Measurements from ENCODE around the gene NRAS.

Gene NRAS

DNA sequence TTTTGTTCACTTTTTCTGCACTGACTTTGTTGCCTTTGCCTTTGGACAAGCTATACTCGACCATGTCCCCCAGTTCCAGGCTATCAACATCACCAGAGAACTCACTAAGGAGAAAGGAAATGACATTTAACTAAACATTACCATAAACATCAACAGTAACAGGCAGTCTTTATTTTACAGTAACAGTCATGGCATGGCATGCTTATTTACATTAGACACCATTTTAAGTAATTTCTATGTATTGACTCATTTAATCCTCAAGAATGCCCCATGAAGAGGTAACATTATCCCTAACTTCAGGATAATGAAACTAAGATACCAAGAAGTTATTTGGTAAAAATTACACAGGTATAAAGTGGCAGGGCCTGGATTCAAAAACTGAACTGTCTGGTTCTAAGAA is 8.7 kb upstream of the NRAS start:
- peak; percentile 25 for DNase-seq

DNA sequence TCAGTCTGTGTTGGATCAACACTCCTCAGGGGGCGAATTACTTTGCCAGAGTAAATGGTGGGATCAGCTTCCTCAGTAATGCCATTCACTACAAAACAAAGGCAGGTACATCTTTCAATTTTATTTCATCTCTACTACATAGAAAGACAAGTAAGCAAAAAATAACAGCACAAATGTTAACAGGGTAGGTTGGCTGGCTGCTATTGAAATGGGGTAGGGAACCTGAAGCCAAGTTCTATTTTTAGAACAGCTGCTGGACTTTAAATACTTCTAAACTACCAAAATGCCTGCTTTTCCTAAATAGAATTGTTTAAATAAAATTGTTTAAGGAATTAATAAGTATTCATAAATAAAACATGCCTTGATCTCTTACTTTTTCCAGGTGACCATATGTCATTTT is 7.3 kb upstream of the NRAS start:
- no peak for DNase-seq

DNA sequence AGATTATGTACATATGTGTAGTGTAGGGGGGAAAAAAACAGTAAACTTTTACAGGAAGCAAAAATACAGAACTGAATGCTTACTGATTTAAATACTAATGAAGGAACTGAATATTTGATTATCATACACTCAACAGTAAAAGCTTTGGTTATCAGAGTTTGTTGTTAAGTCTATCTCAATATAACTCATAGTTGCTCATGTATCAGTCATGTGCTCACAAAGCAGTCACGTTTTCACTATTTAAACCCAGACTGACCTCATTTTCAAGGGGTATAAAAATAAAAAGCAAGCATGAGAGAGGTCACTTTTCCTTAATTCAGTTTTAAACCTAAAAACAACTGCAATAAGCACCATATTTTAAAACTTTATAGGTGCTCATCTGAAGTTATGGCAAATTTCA is 6.9 kb upstream of the NRAS start:
- no peak for DNase-seq

DNA sequence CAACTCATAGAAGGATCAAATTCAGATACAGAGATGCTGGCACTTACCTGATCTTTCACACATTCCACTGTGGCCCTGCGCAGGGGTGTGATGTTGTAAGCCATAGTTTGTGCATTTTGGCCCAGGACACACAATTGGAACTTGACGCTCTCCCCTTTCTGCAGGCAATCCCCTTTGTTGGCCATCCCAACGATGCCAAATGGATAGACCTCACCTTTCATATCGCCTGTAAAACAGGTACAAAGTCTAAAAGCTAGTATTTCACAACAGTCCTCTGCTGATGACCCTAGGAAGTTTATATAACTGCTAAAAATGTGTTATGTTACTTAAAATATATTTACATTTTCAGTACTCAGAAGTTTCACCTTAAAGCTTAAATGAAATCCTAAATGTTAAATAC is 3.9 kb upstream of the NRAS start:
- no peak for DNase-seq

DNA sequence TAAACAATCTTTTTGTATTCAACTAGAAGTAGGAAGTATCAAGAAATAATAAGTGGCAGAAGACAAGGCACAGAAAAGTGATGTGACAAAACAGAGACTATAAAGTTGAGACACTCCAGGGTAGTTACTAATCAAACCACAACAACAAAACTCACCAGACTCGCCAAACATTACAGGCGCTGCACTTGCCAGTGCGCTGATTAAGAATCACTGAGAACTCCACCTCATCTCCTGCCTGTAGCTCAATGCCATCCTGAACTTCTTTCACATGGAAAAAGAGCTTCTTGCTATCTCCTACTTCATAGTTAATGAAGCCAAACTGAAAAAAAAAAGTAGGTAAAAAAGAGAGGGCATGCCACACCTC is 2.8 kb upstream of the NRAS start:
- DNase-seq = no peak

DNA sequence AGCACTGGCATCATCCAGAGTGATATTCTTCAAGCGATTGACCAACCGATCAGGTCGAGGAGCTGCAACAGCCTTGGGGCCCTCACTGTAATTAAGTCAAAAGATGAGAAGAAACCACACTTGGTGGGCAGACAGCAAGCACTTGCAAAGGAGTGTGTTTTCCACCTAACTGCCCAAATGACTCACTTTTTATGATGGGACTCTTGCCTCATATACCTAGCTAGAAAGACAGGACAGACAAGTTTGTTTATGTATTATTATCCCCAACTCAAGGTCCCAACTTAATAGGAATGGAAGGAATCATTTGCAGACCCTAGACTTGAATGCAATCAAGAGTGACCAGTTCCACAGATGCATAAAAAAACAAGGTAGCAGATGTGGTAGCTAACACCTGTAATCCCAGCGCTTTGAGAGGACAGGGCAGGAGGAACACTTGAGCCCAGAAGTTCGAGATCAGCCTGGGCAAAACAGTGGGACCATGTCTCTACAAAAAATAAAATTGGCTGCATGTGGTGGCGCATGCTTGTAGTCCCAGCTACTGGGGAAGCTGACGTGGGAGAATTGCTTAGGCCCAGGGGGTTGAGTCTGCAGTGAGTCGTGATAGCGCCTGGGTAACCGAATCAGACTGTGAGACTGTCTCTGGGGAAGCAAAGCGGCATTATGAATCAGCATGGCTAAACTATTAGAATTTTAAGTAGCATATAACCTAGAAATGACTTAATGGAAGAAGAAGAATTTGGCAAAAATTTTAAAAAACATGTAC is 2.3 kb upstream of the NRAS start:
- DNase-seq = peak; percentile 58

DNA sequence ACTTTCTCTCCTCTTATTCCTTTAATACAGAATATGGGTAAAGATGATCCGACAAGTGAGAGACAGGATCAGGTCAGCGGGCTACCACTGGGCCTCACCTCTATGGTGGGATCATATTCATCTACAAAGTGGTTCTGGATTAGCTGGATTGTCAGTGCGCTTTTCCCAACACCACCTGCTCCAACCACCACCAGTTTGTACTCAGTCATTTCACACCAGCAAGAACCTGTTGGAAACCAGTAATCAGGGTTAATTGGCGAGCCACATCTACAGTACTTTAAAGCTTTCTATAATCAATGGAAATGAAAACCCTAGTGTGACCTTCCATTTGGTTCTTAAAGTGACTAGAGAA is 643 bp downstream of the NRAS start:
- peak; percentile 18 for DNase-seq

DNA sequence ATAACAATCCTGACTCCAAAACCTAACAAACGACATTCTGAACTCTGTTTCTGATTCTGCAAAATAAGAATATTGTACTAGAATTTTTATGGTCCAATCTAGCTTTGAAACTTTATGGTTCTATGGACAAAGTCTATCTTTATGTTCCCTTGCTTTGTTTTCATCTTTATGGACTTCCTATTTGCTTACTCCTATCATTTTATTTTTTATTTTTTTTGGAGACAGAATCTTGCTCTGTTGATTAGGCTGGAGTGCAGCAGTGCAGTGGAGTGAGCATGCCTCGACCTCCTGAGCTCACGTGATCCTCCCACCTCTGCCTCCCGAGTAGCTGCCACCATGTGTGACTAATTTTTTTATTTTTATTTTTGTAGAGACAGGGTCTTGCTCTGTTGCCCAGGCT is 3.6 kb downstream of the NRAS start:
- no peak for DNase-seq

DNA sequence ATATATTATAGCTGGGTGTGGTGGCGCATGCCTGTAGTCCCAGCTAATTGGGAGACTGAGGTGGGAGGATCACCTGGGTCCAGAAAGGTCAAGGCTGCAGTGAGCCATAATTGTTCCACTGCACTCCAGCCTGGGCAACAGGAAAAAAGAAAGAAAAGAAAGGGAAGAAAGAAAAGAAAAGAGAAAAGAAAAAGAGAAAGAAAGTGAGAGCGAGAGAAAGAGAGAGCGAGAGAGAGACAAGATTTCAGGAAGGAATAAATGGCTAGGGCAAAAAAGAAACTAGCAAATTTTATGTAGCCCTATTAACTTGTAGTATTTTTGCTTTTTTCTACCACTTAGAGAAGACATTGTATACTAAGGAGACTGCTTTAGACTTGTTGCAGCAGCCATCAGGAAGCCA is 6.2 kb downstream of the NRAS start:
- no peak for DNase-seq

DNA sequence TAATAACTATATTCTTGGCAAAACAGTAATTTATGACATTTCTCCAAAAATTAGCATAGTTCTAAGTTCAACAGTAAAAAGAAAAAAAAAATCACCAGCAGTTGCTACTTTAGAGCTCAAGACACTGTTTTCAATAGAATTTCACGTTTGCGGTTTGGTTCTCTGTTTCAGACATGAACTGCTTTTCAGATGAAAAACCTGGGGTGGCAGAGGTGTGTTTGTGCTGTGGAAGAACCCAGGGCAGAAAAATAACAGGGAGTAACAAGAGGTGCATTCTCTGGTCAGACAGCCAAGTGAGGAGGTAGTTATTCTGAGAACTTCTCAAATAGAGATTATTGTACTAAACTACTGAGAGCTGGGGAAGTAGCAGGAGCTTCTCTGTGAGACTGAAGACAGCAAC is 9.0 kb downstream of the NRAS start:
- no peak for DNase-seq

DNA sequence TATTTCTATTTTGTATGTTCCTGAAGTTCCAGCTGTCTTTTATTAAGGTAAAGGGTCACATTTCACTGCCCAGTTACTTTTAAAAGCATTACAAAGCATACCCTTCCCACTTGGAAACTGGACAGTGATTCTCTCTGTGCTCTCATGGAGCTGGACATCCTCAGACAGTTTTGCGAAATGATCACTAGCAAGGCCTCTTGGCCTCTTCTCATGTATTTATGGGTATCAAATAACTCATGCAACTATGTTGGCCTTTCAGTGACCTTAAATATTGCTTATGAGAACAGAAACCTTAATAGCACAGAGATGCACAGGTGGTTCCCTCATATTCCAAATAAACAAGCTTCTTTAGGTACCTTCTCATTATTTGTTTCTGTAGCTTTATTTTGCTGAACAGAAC is 13.3 kb downstream of the NRAS start:
- DNase-seq = no peak

DNA sequence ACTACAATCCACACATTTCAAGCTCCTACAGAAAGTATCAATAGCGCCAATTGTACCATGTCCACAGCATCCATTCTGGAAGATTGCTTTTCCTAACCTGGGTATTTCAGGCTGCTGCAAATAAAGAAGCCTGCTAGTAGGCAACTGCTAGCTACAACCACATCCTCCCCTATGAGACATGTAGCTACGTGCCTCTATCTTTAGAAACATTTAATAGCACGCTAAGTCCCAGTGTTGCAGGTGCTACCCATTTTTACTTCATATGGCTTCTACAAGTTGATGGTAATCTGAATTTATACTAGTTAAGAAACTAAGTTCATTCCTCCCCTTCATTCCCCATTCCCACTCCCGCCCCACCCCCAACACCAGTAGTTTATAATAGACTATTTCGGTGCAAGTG is 13.8 kb downstream of the NRAS start:
- no peak for DNase-seq

DNA sequence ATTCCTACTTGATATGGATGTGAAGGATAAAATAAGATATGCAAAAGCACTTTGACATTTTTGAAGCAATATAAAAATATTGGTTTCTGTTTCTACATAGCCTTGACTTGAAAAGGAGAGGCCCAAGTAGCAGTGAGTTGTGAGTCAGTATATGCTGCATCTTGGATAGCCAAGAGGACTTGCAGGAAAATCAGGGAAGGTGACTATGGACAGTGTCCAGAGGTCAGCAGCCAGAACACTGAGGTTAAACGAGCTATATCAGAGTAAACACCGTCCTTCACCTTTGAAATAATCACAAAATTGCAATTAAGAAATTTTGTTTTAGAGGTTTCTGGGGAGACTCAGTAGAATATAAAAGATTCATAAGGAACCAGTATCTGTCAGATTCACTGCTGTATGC is 14.6 kb downstream of the NRAS start:
- DNase-seq = no peak

DNA sequence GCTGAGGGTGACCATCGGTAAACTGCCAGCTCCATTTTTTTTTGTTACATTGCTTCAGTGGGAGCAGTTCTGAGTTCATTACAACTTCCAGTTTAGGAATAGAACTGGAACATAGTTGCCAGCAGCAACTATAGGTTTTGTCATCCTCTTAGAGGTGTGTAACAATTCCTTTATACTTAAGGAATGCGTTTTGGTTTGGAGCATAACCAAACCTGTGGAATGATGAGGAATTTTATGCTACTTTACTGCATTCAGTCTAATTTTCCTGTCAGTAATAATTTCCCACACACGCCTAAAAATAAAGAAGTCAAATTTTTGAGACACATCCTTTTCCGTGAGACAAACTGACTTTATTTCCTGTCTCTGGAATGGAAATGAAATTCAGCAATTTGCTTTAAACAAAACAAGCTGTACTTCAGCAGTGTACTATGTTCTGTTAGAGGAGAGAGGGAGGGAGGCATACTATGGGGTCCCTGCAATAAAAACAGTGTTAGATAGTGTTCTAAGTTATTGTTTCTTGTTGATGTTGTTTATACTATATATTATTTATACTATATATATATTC is 16.5 kb downstream of the NRAS start:
- no peak for DNase-seq

DNA sequence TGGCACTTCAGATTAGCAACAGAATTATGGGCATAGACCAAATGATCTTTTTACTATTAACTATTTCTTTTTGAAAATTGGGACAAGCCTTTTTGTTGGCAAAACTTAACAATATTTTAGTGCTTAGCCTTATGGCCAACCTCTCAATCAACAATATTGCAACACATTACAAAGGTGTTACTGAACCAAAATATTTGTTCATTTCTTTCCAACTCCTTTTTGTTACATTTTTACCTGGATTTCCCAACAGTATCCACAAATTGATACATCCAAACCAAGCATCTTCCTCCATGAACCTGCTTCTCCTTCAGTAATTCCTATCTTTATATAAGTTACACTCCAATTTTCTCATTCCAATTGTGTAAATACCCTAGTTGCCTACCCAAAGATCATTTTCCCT is 19.8 kb downstream of the NRAS start:
- DNase-seq = no peak

DNA sequence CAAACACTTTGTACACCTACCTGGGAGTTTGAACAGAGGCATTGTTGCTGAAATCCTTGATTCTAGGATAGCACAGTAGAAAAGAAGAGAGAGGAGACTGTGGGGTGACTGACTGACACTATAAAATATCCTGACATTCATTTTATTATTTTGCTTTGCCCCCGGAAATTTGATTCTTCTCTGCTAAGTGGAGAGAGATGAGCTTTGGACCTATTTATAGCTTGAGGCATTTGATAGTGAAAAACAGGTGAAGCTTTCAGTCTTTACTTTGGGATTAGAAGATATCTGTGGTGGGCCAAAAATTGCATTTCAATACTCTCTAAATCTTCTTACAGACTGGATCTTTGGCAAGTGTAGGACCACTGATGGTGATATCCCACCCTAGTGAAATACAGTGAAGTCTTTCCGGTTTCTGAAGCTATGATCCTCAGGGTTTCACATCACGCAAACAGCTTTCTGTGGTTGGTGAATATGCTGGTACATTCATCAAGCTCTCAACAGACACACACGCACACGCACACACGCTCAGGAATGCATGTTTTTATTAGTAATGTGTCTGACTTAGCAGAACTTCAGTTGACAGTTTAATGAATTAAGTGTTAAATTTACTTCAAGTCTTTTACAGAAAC is 21.0 kb downstream of the NRAS start, which contains the start of gene AMPD1:
AMPD1 (minus strand) TSS at position 117 of the 629 bp plus-strand sequence; CDS start at position 42, 75 bp downstream.
- peak; percentile 45 for DNase-seq

DNA sequence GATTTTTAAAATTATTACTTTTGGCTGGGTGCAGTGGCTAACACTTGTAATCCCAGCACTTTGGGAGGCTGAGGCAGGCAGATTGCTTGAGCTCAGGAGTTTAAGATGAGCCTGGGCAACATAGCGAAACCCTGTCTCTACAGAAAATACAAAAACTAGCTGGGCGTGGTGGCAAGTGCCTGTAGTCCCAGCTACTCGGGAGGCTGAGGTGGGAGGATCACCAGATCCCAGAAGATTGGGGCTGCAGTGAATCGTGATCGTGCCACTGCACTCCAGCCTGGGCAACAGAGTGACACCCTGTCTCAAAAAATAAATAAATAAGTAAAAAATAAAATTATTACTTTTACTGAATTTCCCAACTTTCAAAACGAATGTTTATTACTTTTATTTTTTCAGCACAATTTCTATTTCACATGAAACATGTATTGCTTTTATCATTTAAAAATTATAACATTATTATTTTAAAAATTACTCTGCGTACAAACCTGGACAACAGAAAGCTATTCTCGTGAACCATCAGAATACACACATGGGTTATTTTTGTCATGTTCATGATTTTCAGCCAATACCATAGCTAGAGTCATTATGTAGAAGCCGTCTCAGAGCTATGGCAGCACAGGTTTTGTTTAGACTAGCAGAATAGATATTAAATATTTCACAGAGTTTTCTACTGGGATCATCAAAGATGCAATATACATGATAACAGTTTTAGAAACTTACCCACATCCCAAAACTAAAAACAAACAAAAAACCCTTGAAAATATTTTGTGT is 21.8 kb downstream of the NRAS start:
- DNase-seq = no peak

DNA sequence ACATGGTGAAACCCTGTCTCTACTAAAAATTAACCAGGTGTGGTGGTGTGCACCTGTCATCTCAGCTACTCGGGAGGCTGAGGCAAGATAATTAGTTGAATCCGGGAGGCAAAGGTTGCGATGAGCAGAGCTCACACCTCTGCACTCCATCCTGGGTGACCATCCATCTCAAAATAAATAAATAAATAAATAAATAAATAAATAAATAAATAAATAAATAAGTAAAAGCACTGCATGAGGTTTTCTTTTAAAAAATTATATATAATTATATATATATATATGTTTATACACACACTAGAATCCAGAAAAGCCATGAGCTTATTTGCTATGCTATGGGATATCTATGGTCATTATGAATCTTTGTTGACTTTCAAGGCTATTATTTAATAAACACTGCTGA is 23.6 kb downstream of the NRAS start:
- no peak for DNase-seq

DNA sequence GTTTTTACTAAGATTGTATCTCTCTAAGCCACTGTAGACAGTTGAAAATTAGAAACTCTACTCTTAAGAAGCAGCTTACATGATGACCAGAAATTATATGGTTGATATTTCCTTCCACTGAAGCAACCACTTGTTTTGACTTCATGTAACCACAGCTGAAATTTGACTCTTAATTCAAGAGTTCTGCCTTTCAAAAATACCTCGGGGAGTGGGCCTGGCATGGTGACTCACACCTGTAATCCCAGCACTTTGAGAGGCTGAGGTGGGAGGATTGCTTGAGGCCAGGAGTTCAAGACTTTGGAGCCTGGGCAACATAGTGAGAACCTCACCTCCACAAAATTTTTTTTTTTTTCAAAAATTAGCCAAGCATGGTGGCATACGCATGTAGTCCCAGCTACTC is 25.5 kb downstream of the NRAS start:
- DNase-seq = no peak

DNA sequence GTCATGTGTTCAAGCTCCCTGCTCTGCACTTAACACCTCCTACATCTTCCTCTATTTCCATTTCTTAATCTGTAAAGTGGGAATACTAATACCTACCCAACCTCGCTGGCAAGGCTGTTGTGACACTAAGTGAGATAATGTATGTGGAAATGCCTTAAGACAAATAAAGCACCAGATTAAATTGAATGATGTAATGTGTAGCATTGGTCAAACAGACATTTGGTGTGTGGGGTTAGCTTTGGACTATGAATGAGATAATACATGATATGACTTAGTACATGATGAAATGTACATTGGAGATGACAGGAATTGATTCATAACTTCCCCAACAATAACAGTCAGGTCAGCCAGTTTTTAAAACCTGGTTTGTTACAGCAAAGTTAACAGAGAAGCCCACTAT is 26.4 kb downstream of the NRAS start:
- DNase-seq = no peak

DNA sequence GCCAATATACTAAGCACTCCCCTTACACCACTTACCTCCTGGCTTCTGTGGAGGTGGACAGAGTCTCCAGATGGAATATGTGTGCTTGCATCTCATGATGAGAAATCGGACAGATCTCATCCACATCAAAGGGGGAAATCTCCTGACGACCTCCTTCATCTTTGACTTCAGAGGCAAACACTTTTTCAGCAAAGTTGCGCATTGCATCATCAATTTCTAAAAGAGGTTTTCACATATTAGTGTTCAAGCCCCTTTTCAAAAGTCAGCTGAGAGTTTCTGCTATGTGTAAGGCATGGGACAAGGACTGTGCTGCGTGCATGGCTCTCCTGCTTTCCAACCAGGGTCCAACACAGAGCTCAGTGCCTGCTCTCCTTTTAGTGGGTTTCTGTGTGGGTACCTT is 28.0 kb downstream of the NRAS start:
- DNase-seq = no peak

DNA sequence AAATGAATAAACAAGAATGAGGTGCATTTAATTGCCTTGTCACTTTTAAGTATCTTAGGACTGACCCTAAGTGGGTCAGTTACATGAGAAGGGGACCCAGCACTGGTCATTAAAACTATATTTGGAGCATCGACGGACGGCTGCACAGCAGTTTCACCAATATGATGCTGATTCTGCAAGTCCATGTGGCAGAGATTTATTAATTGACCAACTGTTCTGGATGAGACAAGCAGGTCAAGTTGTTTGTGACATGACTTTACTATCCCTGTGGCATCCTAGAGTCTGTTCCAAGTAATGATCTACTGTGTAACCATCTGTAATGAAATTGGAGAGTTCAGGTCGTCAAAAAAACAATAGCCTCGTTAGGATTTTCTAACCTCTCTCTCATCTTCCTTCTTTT is 30.7 kb downstream of the NRAS start:
- DNase-seq = no peak

DNA sequence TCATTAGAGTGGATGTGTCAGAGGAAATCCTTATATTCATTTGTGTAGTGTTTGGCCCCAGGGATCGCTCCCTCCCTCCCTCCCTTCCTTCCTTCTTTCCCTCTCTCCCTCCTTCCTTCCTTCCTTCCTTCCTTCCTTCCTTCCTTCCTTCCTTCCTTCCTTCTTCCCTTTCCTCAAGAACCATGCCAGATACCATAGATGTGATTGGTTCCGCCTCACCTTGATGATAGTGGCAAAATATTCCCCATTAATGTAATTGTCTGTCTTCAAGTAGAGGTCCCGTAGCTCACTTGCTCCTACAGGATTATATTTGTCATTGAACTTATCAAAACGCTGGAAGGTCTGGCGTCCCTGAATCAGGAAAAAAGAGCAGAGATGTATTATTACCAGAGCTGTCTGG is 38.9 kb downstream of the NRAS start:
- DNase-seq = no peak

DNA sequence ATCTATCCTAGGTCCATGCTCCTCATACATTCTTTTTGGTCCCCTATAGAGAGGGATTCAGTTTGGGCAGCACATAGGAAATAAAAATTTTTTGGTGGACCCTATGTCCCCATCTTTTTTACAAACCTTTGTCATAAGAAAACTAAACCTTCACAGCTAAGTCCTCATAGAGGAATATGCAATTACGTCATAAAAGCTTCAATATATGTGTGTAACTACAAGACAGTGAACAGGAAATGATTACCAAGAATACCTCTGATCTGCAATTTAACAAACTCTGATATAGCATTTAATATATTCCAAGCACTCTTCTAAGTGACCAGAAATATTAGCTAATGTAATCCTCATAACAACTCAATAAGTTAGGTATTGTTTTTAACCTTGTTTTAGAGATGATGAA is 40.5 kb downstream of the NRAS start:
- DNase-seq = no peak
